D721Med (cell line): ENCODE data around the gene NDST4.

Experiments used
- DNase-seq: peaks from one replicate; pipeline ENCODE4 v3.0.0; 2011; ENCODE audit warnings: low spot score; ENCODE audit not compliant: insufficient read length
- FAIRE-seq: peaks from 2 replicates; lab custom pipeline; 2011; peaks lifted over from hg19 to GRCh38; lab: Jason Lieb, UNC
- TF ChIP-seq, protein P1 (sequence below): IDR thresholded peaks from 2 replicates; pipeline ENCODE4 v1.5.1; 2012; ENCODE audit warnings: mild to moderate bottlenecking, control low read depth; ENCODE audit not compliant: insufficient read depth; ENCODE audit errors: missing control alignments

Gene NDST4

DNA sequence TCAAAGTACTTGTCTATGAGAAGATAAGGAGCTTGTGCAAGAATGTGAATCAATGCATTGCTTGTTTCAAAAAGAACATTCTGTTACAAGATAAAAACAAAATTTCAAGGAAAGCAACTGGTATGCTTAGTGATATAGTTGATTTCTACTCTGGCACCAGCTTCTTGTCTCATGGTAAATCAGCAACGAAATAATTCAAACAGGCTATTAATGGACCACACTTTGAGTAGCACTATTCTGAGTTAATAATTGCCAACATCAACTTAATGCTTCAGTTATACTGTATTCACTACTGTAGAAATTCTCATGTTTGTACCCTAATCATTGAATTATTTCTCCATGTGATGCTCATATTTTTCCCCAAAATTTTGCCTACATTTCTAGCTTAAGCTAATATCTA is 252.6 kb downstream of the NDST4 start:
- no peak for DNase-seq
- FAIRE-seq, result no peak
- TF ChIP-seq, protein P1, sequence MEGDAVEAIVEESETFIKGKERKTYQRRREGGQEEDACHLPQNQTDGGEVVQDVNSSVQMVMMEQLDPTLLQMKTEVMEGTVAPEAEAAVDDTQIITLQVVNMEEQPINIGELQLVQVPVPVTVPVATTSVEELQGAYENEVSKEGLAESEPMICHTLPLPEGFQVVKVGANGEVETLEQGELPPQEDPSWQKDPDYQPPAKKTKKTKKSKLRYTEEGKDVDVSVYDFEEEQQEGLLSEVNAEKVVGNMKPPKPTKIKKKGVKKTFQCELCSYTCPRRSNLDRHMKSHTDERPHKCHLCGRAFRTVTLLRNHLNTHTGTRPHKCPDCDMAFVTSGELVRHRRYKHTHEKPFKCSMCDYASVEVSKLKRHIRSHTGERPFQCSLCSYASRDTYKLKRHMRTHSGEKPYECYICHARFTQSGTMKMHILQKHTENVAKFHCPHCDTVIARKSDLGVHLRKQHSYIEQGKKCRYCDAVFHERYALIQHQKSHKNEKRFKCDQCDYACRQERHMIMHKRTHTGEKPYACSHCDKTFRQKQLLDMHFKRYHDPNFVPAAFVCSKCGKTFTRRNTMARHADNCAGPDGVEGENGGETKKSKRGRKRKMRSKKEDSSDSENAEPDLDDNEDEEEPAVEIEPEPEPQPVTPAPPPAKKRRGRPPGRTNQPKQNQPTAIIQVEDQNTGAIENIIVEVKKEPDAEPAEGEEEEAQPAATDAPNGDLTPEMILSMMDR, result no peak

DNA sequence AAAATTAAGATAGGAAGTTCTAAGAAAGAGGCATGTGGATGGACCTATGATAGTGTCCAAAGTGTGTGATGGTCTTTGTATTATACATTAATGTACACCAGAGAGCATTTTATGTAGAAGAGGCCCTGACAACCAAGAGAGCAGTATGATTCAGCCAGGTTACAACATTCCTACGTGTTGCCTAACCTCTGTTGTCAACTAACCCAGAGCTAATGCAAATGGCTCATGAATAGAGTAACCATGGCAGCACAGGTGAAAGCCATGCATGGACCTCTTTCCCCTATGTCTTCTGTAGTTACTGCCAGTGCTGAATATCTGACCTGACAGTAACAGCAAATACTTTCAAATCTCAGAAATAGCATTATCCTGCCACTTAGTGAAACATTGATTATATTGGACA is 255.6 kb downstream of the NDST4 start:
- FAIRE-seq (no peak), DNase-seq (no peak)
- TF ChIP-seq, protein P1, result no peak

GRCh38 chr4:114839986-114840385 is 273.4 kb downstream of the NDST4 start:
- TF ChIP-seq, protein P1, result no peak
- no peak for FAIRE-seq
- no peak for DNase-seq

- no peak for FAIRE-seq
- DNase-seq, result no peak
- TF ChIP-seq, protein P1, result no peak
Measured at GRCh38 chr4:114830628-114831027, 282.8 kb downstream of the NDST4 start.

GRCh38 chr4:114827651-114828050 is 285.8 kb downstream of the NDST4 start:
- DNase-seq (no peak), FAIRE-seq (no peak)
- TF ChIP-seq, protein P1, result no peak

DNA sequence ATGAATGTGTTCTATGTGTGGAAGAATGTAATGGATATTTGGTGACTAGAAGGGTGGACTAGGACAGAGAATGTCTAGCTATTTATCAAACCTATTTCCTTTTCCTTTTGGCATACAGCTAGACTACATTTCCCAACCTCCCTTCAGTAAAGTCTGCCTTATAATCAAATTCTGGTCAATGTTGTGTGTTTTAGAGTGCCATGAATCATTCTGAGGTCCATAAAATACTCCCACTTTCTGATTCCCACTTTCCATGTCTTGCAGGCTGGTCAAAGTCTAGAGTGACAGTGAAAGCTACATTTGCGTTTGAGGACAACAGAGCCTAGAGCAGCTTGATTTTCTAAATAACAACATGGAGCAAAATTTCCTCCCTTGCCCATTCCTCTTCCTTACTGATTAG is 297.7 kb downstream of the NDST4 start:
- FAIRE-seq, result no peak
- TF ChIP-seq, protein P1, result no peak
- DNase-seq, result no peak

DNA sequence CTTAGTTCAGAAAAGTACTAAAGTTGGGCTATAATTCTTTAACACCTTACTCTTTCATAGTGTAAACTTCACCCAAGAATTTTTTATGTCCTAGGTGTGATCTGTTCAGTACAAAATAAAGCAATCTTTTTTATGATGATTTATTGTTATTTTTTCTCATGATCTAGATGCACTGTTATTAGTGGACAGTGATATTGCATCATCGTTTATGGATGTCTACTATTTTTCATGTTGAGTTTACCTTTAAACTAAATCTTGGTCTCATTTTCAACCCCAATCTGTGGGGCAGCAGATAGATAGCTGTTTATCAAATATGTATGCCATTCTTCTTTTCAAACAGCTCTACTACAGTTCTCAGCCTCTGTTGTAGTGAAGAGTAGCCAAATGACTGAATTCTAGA is 299.5 kb downstream of the NDST4 start:
- no peak for FAIRE-seq
- TF ChIP-seq, protein P1, result no peak

More for the DNA sequence above, 299.5 kb downstream of the NDST4 start:
- DNase-seq, result no peak
